PC-9 (cell line): Measurements from ENCODE around the gene RALGAPB.

ENCODE experiments used
- CTCF ChIP-seq: fragments of 200-600 bp; sonication (generic); conservative IDR thresholded peaks from 2 replicates; pipeline ENCODE4 v1.6.1; 2017; ENCODE audit warnings: mixed run types, antibody characterized with exemption, mild to moderate bottlenecking, moderate library complexity
- EZH2 ChIP-seq: fragments of 200-600 bp; sonication (generic); IDR thresholded peaks from 2 replicates; pipeline ENCODE4 v1.8.0; 2017; ENCODE audit warnings: antibody characterized with exemption, low read depth

- no peak for TF ChIP-seq CTCF
- no peak for TF ChIP-seq EZH2
Measured at GRCh38 chr20:38471987-38472512, 593 bp upstream of the RALGAPB start.
